Activated B cell treated with CpG ODN at 0.5 μM for 24 hours (primary cell): Measurements from ENCODE around the gene KCNMA1. TPM values are rescaled to one million over a fixed set of nuclear protein-coding genes. Genes with fewer than 3 reads are reported as not detected.

Experiments
- ATAC-seq: fragments of 200-7000 bp; cut with Tn5 transposase; one replicate; pipeline ENCODE4 v1.10.0; 2021; ENCODE audit warnings: low read depth, mild to moderate bottlenecking, moderate library complexity
- CTCF ChIA-PET: fragments of 350-600 bp; sonication (Branson Sonifier 250); formaldehyde crosslinking; loops from one replicate; lab custom pipeline; 2021; ENCODE audit warnings: antibody characterized with exemption; lab: Charles Lee
- POLR2A ChIA-PET: fragments of 350-600 bp; sonication (Branson Sonifier 250); formaldehyde crosslinking; loops from one replicate; lab custom pipeline; 2021; ENCODE audit warnings: antibody characterized with exemption; lab: Charles Lee
- DNase-seq: peaks from one replicate; pipeline ENCODE4 v3.0.0; 2022
- H3K27ac Mint-ChIP-seq: one replicate; pipeline ENCODE4 v1.8.0; 2020; ENCODE audit warnings: mixed read lengths
- H3K27me3 Mint-ChIP-seq: one replicate; pipeline ENCODE4 v1.8.0; 2021; ENCODE audit warnings: mixed read lengths
- H3K36me3 Mint-ChIP-seq: one replicate; pipeline ENCODE4 v1.8.0; 2021; ENCODE audit warnings: low read depth, mixed read lengths
- H3K4me1 Mint-ChIP-seq: one replicate; pipeline ENCODE4 v1.8.0; 2021; ENCODE audit warnings: mixed read lengths
- H3K4me3 Mint-ChIP-seq: one replicate; pipeline ENCODE4 v1.8.0; 2020; ENCODE audit warnings: mild to moderate bottlenecking, mixed read lengths
- H3K9me3 Mint-ChIP-seq: one replicate; pipeline ENCODE4 v1.8.0; 2020; ENCODE audit warnings: mixed read lengths
- intact Hi-C: fragments of 100-400 bp; cut with micrococcal nuclease; formaldehyde crosslinking; loops from one replicate; pipeline ENCODE4 v1.15.1; 2024
- total RNA-seq: library from RNA; stranded (reverse); gene quantifications from 2 replicates; pipeline ENCODE4 v1.2.3, GENCODE V29; 2022
- TF ChIP-seq, protein P1 (sequence below): fragments of 200-600 bp; IDR thresholded peaks from one replicate; pipeline ENCODE4 v1.8.0; 2022; ENCODE audit warnings: antibody characterized with exemption, mild to moderate bottlenecking

Gene KCNMA1
- total RNA-seq, 1 donor from 2014 or later, result 3.7 TPM

DNA sequence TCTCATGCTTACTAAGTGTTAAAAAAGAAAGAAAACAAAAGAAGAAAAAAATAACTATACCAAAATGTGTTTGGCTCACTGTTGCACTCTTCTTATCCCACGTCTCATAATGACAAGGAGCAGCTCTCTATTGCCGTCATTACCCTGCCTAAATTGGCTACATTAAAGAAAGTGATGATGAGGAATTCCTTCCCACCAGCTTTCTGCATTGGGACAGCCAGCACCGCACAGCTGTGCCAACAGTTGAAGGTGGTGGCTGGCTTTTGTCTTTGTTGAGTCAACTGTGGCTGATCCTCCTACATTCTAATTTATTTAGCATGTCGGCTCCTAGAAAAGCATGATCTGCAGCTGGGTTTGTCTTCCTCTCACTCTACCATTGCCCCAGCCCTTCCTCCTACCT lies 751.8 kb downstream of the KCNMA1 start:
- H3K27ac Mint-ChIP-seq, result no peak overlapping the region
- no peak for DNase-seq
- intact Hi-C loops, result no loop called here
- H3K27me3 Mint-ChIP-seq, result no peaks in the 10 kb centered on the region
- no peak overlapping the region for H3K4me3 Mint-ChIP-seq
- no peaks in the 10 kb centered on the region for H3K9me3 Mint-ChIP-seq
- ATAC-seq, result no peak
- ChIA-PET POLR2A (no interaction called here), CTCF (no interaction called here)
- H3K36me3 Mint-ChIP-seq, result no peaks in the 10 kb centered on the region
- H3K4me1 Mint-ChIP-seq, result peaks cover 52% of the 10 kb centered on the region
- TF ChIP-seq, protein P1, sequence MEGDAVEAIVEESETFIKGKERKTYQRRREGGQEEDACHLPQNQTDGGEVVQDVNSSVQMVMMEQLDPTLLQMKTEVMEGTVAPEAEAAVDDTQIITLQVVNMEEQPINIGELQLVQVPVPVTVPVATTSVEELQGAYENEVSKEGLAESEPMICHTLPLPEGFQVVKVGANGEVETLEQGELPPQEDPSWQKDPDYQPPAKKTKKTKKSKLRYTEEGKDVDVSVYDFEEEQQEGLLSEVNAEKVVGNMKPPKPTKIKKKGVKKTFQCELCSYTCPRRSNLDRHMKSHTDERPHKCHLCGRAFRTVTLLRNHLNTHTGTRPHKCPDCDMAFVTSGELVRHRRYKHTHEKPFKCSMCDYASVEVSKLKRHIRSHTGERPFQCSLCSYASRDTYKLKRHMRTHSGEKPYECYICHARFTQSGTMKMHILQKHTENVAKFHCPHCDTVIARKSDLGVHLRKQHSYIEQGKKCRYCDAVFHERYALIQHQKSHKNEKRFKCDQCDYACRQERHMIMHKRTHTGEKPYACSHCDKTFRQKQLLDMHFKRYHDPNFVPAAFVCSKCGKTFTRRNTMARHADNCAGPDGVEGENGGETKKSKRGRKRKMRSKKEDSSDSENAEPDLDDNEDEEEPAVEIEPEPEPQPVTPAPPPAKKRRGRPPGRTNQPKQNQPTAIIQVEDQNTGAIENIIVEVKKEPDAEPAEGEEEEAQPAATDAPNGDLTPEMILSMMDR, result no peak

DNA sequence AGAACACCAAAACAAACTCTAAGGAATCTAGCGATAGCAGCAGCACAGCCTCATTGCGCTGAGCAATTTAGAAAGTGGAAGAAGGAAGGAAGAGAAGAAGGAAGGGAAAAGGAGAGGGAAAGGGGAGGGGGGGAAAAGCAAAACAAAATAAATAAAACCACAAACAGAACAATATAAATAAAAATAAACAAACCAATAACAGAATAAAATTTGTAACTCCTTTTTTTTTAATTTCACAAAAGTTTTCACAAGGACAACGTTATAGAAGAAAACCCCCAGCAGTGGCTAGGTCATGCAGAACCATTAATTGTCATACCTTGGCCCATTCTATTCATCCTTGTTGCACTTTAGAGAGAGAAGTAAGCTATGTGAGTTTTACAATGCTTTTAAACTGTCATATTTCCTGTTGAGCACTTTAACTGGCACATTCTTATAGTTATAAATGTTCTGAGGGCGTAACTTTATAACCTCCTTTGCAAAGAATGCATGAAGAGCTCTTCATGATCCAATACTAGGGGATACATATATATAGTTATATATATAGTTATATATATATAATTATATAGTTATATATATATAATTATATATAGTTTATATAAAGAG lies 752.8 kb downstream of the KCNMA1 start:
- Mint-ChIP-seq H3K27ac (peak overlapping the region; percentile 19), H3K36me3 (no peaks in the 10 kb centered on the region), H3K9me3 (no peaks in the 10 kb centered on the region), H3K4me3 (no peak overlapping the region), H3K27me3 (no peaks in the 10 kb centered on the region), H3K4me1 (peaks cover 62% of the 10 kb centered on the region)
- ChIA-PET CTCF (no interaction called here), POLR2A (no interaction called here)
- TF ChIP-seq, protein P1, result no peak
- no peak for DNase-seq
- ATAC-seq, result no peak
- intact Hi-C loops, result no loop called here

DNA sequence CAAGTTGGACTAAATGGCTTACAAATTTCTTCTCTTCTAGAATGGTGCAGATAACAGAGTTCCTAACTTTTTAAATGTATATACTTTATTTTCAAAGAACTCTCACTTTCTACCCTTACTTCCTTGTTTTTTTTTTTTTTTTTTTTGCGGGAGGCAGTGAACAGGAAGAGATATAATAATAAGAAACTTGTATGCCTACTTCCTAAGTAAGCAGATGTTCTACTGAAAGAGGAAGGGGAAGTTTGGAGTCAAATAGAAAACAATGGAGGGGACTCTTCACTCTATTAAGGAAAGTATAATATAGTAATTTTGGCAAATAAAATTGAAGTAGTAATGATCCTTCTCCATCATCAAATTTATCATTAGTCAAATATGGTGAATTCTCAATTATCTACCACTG lies 754.0 kb downstream of the KCNMA1 start:
- Mint-ChIP-seq H3K4me3 (peak overlapping the region; percentile 39), H3K36me3 (no peaks in the 10 kb centered on the region), H3K27ac (peak overlapping the region; percentile 55), H3K4me1 (peaks cover 74% of the 10 kb centered on the region), H3K9me3 (no peaks in the 10 kb centered on the region), H3K27me3 (no peaks in the 10 kb centered on the region)
- intact Hi-C loops, result no loop called here
- ATAC-seq, result no peak
- TF ChIP-seq, protein P1, result no peak
- ChIA-PET CTCF (no interaction called here), POLR2A (no interaction called here)
- no peak for DNase-seq

DNA sequence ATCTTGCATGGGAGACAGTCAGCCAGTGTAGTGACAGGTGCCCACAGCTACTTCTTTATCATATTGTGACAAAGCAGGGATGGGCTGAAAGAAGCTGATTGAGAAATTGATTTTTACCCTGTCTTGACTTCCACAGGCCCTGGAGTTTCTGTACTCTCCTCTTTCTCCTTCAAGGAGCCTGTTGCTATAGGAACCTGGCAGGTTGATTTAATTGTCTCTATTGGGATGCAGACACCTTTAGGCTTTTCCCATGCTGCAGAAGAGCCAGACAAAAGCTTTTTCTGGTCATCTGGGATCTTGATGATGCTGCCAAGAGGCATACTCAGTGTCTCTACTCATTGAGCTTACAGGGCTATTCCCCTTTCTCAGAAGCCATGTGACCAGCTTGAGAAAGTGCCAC lies 754.8 kb downstream of the KCNMA1 start:
- DNase-seq (no peak), ATAC-seq (no peak)
- no peaks in the 10 kb centered on the region for H3K9me3 Mint-ChIP-seq
- no peaks in the 10 kb centered on the region for H3K36me3 Mint-ChIP-seq
- no peaks in the 10 kb centered on the region for H3K27me3 Mint-ChIP-seq
- CTCF ChIA-PET, result no interaction called here
- peaks cover 74% of the 10 kb centered on the region for H3K4me1 Mint-ChIP-seq
- H3K27ac Mint-ChIP-seq, result peak overlapping the region; percentile 76
- intact Hi-C loops, result no loop called here
- POLR2A ChIA-PET, result no interaction called here
- TF ChIP-seq, protein P1, result no peak
- H3K4me3 Mint-ChIP-seq, result peak overlapping the region; percentile 21

DNA sequence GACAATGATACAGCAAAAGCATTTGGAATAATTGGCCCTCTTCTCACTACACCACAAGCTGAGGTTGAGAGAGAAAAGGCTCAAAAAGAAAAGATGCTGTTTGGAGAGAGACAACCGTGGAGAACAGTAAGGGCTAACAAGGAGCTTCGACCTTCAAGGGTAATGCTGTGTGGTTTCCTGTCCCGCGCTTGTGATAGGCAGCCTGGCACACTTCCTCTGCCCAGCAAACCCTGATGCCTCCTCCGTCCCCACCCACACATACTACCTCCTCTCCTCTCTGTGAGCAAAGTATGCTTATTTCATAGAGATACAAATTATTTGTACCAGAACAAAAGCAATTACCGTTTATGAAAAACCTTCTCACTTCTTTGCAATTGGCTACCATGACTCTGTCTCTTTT lies 755.4 kb downstream of the KCNMA1 start:
- ChIA-PET POLR2A (interaction anchor here (0.6 kb wide), 1 partner anchor 753 kb away, joined by 3 read pairs; no protein-coding TSS in a partner anchor), CTCF (no interaction called here)
- ATAC-seq, result peak; percentile 91
- H3K9me3 Mint-ChIP-seq, result no peaks in the 10 kb centered on the region
- peak overlapping the region; percentile 21 for H3K4me3 Mint-ChIP-seq
- H3K4me1 Mint-ChIP-seq, result peaks cover 74% of the 10 kb centered on the region
- TF ChIP-seq, protein P1, result no peak
- peak overlapping the region; percentile 76 for H3K27ac Mint-ChIP-seq
- H3K36me3 Mint-ChIP-seq, result no peaks in the 10 kb centered on the region
- DNase-seq, result no peak
- no peaks in the 10 kb centered on the region for H3K27me3 Mint-ChIP-seq
- intact Hi-C loops, result no loop called here
